HG03354 (cell line): Measurements from ENCODE around the gene PAPOLA.
A peak's percentile ranks its signal among the peaks of the same experiment; 100 is the strongest.
"Not testable (repeated sequence)": the region's sequence is repeated elsewhere in the genome, so short reads cannot be mapped to it uniquely, and the experiment has no call there.

Experiments
- ATAC-seq: cut with Tn5 transposase; IDR thresholded peaks from one replicate; pipeline ENCODE4 v1.9.1; 2021; ENCODE audit warnings: mild to moderate bottlenecking; ENCODE audit not compliant: unreplicated experiment, poor library complexity, severe bottlenecking

Gene PAPOLA

DNA sequence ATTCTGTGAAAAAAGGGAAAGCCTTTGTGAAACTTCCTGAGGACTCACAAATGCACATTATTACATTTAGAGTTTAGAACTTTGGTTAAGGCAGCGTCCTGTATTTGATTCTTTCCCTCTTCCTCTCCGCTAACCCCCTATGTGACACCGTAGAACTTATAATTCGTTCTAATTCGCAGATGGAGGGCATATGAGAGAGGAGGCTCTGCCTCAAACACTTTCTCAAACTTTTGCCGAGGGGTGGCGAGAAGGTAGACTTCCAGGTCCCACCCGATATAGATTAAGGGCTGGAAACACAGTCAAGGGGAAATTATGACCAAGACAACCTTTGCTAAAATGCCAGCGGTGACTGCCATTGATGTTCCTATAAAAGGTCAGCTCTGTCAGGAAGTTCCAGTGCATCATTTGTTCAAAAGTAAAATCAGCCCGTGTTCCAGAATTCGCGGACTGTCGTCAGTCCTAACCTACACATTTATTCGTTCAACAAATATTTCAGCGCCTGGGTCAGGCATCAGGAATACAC is 904 bp upstream of the PAPOLA start:
- no peak for ATAC-seq

- ATAC-seq: peak; percentile 54
Observed at GRCh38 chr14:96502621-96503305, 581 bp downstream of the PAPOLA start.

DNA sequence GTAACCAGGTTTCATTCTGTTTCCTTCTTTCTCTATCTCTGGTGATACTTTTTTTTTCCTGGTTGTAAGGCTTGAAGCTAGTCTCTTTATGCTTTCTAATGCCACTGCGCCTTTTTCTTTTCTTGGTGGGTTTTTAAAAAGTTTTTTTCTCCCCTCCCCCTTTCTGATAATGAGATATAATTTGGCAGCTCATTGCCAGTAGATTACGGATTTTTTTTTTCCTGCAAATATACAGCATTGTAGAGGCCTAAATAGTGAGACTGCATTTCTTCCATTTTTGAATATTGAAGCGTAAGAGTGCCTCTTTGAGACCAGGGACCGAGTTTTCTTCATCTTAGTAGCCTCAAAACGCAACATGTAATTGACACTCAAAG is 1.1 kb downstream of the PAPOLA start:
- ATAC-seq: no peak

DNA sequence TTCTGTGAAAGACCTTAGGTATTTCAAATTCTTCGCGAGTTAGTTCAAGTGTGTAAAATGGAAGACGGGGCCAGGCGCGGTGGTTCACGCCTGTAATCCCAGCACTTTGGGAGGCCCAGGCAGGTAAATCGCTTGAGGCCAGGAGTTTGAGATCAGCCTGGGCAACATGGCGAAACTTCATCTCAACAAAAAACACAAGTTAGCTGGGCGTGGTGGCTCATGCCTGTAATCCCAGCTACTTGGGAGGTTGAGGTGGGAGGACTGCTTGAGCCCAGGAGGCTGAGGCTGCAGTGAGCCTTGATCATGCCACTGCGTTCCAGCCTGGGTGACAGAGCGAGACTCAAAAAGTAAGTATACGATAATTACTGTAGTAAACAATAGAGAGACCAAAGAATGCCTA is 2.2 kb downstream of the PAPOLA start:
- not testable (repeated sequence) for ATAC-seq

GRCh38 chr14:96507723-96508122 is 5.5 kb downstream of the PAPOLA start:
- ATAC-seq: no peak

DNA sequence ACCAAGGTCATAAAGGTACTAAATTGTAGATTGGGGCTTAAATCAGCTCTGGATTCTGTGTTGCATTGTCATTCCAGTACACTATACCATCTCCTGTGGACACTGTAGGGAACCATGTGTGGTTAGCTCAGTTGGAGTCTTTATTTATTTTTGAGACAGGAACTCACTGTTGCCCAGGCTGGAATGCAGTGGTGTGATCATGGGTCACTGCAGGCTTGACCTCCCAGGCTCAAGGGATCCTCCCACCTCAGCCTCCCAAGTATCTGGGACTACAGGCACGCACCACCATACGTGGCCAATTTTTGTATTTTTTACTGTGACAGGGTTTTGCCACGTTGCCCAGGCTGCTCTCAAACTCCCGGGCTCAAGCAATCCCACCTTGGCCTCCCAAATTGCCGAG is 6.7 kb downstream of the PAPOLA start:
- no peak for ATAC-seq

DNA sequence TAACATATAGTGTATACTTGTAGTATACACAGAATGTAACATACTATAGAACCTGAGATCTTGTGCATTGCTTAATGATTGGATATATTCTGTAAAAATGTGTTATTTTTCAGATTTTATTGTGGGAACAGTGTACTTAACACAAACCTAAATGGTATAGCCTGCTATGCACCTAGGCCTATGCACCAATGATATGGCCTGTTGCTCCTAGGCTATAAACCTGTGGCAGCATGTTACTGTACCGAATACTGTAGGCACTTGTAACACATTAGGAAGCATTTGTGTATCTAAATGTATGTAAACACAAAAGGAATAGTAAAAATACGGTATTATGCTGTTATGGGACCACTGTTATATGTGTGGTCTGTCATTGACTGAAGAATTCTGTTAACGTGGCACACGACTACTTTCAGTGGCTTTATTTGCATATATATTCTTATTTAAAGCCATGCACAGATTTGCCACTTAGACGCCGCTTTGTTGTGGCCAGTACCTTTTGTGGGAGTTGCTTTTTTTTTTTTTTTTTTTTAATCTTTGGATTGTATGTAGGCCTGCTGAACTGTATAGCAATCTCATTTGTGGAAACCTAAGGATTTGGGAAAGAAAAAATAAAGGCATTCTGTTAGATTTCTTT is 7.4 kb downstream of the PAPOLA start:
- ATAC-seq: no peak

- no peak for ATAC-seq
Observed at GRCh38 chr14:96511146-96511545, 9.0 kb downstream of the PAPOLA start.

GRCh38 chr14:96511667-96512066 is 9.5 kb downstream of the PAPOLA start:
- ATAC-seq: no peak

- ATAC-seq: no peak
Observed at GRCh38 chr14:96512122-96512521, 9.9 kb downstream of the PAPOLA start.

DNA sequence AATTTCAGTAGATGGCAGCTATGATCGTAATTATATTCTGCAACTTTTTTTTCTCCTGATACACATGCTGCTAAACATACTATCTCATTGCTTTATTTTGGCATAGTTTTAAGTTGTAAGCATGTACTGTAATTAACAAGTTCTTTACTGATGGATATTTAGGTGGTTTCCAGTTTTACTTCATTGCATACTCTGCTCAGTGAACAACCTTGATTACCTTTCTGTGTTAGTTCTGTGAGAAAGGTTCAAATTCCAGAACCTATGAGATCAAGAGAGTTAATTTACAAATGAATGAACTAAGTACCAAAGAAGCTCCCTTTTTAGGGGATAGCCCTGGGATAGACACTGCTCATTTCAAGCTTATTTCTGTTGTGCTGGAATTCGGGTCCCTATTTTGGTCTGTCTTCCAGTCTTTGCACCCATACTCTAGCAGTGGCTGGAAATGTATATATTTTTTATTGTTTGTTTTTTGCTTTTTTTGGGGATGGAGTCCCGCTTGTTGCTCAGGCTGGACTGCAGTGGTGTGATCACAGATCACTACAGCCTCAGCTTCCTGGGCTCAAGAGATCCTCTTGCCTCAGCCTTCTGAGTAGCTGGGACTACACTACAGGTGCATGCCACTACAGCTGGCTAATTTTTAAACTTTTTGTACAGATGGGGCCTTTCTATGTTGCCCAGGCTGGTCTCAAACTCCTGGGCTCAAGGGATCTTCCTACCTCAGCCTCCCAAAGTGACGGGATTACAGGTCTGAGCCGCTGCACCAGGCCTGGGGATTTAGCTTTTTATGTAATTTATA is 10.6 kb downstream of the PAPOLA start:
- ATAC-seq: no peak

GRCh38 chr14:96514694-96515093 is 12.5 kb downstream of the PAPOLA start:
- ATAC-seq: no peak

DNA sequence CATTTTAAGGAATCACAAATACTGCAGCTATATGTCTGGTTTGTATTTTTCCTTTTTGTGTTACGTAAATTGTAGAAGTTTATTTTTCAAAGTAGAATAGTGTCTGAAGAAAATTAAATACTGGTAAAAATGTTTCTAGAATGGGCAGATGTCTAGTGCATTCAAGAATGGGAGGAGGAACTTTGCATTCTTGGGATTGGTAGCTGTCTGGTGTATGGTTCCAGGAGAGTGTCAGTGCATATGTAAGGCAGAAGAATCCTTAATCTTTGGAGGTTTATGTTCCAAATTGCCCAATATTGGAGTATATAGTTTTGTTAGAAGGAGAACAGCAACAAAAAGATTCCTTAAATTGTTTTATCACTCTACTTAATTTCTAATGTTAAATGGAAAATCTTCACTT is 13.5 kb downstream of the PAPOLA start:
- no peak for ATAC-seq

DNA sequence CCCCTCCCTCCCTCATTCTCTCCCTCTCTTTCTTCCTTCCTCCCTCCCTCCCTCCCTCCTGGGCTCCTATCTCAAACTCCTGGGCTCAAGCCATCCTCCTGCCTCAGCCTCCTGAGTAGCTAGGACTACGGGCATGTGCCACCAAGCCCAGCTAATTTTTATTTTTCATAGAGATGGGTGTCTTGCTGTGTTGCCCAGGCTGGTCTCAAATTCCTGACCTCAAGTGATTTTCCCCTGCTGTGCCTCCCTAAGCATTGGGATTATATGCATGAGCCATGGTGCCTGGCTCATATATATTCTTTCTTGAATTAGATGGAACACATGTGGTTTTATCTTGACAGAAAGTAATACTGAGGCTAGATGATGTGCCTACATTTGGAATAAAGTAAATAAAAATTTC is 14.2 kb downstream of the PAPOLA start:
- ATAC-seq: no peak

DNA sequence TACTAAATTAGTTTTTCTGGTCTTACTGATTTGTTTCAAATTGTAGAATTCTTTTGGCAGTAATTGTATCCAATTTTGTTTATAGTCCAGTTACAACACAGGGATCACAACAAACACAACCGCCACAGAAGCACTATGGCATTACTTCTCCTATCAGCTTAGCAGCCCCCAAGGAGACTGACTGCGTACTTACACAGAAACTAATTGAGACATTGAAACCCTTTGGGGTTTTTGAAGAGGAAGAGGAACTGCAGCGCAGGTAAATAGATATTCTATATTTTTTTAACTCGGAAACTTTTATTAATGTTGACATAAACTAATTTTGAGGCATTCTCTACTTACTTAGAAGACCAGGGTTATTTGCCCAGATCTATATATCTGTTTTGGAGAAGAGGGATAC is 17.8 kb downstream of the PAPOLA start:
- ATAC-seq: no peak

DNA sequence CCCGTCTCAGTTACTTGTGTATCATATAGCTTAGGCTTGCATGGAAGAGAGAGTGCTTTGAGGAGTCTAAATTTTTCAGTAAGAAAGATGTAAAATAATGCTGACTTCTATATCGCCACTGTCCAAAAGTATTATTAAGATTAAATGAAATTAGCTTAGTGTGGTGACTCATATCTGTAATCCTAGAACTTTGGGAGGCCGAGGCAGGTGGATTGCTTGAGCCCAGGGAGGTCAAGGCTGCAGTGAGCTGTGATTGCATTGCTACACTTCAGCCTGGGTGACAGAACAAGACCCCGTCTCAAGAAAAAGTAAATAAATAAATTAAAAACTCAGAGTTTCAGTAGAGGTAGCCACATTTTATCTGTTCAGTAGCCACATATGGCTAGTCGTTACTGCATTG is 23.3 kb downstream of the PAPOLA start:
- no peak for ATAC-seq

DNA sequence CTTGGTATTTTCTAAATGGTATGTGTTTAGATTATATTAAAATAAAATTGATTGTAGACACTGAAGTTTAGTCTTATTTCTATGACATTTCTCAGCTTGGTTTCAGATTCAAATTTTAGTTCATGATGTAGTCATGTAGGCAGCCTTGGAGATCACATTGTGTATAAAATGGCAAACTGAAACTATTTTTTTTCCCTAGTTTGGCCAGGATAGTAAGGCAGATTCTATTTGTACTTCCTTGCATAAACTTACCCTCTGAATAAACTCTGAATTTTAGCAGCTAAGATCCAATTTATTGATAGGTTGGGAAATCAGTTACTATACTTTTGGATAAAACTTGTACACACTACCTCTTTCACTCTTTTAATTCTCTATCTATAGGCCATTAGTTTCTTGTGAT is 30.4 kb downstream of the PAPOLA start:
- ATAC-seq: no peak

- ATAC-seq: no peak
Observed at GRCh38 chr14:96536807-96537206, 34.6 kb downstream of the PAPOLA start.

DNA sequence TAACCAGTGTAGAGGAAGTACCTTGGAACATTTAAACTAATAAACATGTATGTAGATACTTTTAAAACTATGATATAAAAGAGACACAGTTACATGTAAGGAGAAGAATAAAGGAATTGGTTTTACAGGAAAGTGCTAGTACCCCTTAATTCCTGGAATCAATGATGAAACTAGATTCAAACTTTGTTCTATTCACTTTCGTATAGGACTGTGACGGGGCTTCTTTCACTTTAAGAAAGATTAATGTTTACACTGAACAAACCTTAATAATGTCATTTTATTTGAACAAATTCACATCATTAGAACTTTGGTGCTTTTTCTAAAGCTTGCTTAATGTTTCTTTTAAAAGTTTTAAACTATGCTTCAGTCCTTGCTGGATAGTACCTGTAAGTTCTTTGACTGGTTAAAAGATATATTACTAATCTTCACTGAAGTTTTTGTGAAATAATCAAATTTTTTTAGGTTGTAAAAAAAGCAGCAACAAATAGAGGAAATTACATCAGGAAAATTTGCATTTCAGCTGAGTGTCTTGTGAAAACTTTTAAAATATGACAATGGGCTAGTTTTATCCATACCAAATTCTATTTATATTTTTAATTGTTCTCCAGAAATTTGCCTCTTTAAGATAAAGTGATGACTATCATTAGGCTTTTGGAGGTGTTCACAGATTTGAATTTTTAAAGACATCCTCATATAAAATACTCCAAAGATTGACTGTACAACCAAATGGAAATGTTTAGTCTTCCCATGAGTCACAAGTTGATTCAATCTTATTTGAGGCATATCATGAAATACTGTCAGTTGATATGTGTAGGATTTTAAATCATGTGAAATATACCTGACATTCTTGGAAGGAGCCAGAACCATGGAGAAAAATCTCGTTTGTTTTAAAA is 36.2 kb downstream of the PAPOLA start:
- no peak for ATAC-seq

GRCh38 chr14:96538990-96539317 is 36.8 kb downstream of the PAPOLA start:
- no peak for ATAC-seq
